Measurements from ENCODE around the gene SCYL1.

GRCh38 chr11:65586247-65586630 lies 61.4 kb downstream of the SCYL1 start:
- TF ChIP-seq CTCF (conservative IDR thresholded peaks at IDR 0.05; ENCODE audit: low read length) (no peak), EZH2phosphoT487 (IDR thresholded peaks at IDR 0.05; ENCODE audit: borderline replicate concordance, low read depth, low read length) (no peak)
